SK-N-SH (cell line): ENCODE data around the gene ABHD1. TPM values are rescaled to one million over a fixed set of nuclear protein-coding genes. Genes with fewer than 3 reads are reported as not detected.

Experiments used
- CTCF ChIA-PET: fragments of 300-600, 350-600 bp; formaldehyde crosslinking; extraction: SDS; loops from one replicate; lab custom pipeline; 2021; lab: Yijun Ruan, JAX
- POLR2A ChIA-PET: fragments of 350-600 bp; sonication (Branson Sonifier 250); formaldehyde crosslinking; extraction: SDS; loops from one replicate; lab custom pipeline; 2020; ENCODE audit warnings: antibody characterized with exemption, inconsistent platforms; lab: Yijun Ruan, JAX
- DNase-seq: peaks from one replicate; pipeline ENCODE4 v3.0.0; 2012
- H2AFZ ChIP-seq: fragments of 200-600 bp; sonication (generic); 2 replicates; pipeline ENCODE4 v1.8.1; 2016; ENCODE audit warnings: antibody characterized with exemption, mild to moderate bottlenecking, low read depth
- H3F3A ChIP-seq: fragments of 200-600 bp; sonication (generic); replicated peaks from 2 replicates; pipeline ENCODE3; 2016; ENCODE audit warnings: antibody characterized with exemption, mild to moderate bottlenecking; ENCODE audit not compliant: insufficient read depth
- H3K27ac ChIP-seq, 2 experiments: fragments of 200-500 bp in 1 of 2; fragments of 200-600 bp in 1 of 2; sonication (Bioruptor generic) in 1 of 2; sonication (generic), shearing (Covaris generic) in 1 of 2; 2 replicates each; pipeline versions ENCODE4 v1.5.1 to v1.6.1; 2014 to 2016; ENCODE audit warnings: low read depth in 2 of 2, inconsistent platforms in 1 of 2, low read length in 1 of 2, mild to moderate bottlenecking in 1 of 2, mixed read lengths in 1 of 2
- H3K27me3 ChIP-seq: fragments of 200-600 bp; sonication (generic), shearing (Covaris generic); 2 replicates; pipeline ENCODE4 v1.6.1; 2016; ENCODE audit warnings: mixed run types; ENCODE audit not compliant: insufficient read depth
- H3K36me3 ChIP-seq, 2 experiments: fragments of 200-500 bp in 1 of 2; fragments of 200-600 bp in 1 of 2; sonication (Bioruptor generic) in 1 of 2; sonication (generic) in 1 of 2; replicated peaks in 1 of 2; 2 replicates each; pipeline versions ENCODE3 to v1.5.1; 2014 to 2016; ENCODE audit warnings: low read length in 1 of 2, mild to moderate bottlenecking in 1 of 2; ENCODE audit not compliant: insufficient read depth in 2 of 2, control insufficient read depth in 1 of 2
- H3K4me1 ChIP-seq, 2 experiments: fragments of 200-500 bp in 1 of 2; fragments of 200-600 bp in 1 of 2; sonication (Bioruptor generic) in 1 of 2; sonication (generic), shearing (Covaris generic) in 1 of 2; 2 replicates each; pipeline versions ENCODE4 v1.5.1 to v1.6.1; 2014 to 2016; ENCODE audit warnings: low read depth in 1 of 2, low read length in 1 of 2, mixed run types in 1 of 2; ENCODE audit not compliant: insufficient read depth in 2 of 2, control insufficient read depth in 1 of 2
- H3K4me2 ChIP-seq: fragments of 200-600 bp; sonication (generic), shearing (Covaris generic); 2 replicates; pipeline ENCODE4 v1.6.1; 2017; ENCODE audit warnings: mixed run types
- H3K4me3 ChIP-seq, 2 experiments: fragments of 200-500 bp in 1 of 2; fragments of 200-600 bp in 1 of 2; sonication (Bioruptor generic) in 1 of 2; sonication (generic), shearing (Covaris generic) in 1 of 2; 2 replicates each; pipeline versions ENCODE4 v1.5.1 to v1.8.1; 2014 to 2016; ENCODE audit warnings: low read depth in 2 of 2, inconsistent platforms in 1 of 2, low read length in 1 of 2, mild to moderate bottlenecking in 1 of 2, mixed read lengths in 1 of 2, moderate library complexity in 1 of 2
- H3K79me2 ChIP-seq: fragments of 200-600 bp; sonication (generic); 2 replicates; pipeline ENCODE4 v1.8.1; 2017; ENCODE audit warnings: mild to moderate bottlenecking; ENCODE audit not compliant: insufficient read depth
- H3K9ac ChIP-seq: fragments of 200-600 bp; sonication (generic); 2 replicates; pipeline ENCODE4 v1.6.1; 2017; ENCODE audit warnings: mixed run types
- H3K9me2 ChIP-seq: fragments of 200-600 bp; sonication (generic); 2 replicates; pipeline ENCODE4 v1.6.1; 2017; ENCODE audit warnings: mixed run types
- H3K9me3 ChIP-seq: fragments of 200-600 bp; sonication (generic); 2 replicates; pipeline ENCODE4 v1.6.1; 2017; ENCODE audit warnings: mixed run types, mild to moderate bottlenecking, moderate library complexity
- H4K20me1 ChIP-seq: fragments of 200-600 bp; sonication (generic); 2 replicates; pipeline ENCODE4 v1.6.1; 2017; ENCODE audit warnings: mild to moderate bottlenecking, mixed run types; ENCODE audit not compliant: insufficient read depth
- ELF1 ChIP-seq: IDR thresholded peaks from 2 replicates; pipeline ENCODE4 v1.4.0; 2012
- EZH2phosphoT487 ChIP-seq: fragments of 200-600 bp; sonication (generic); IDR thresholded peaks from 2 replicates; pipeline ENCODE4 v1.6.1; 2017; ENCODE audit warnings: low read depth, mixed run types, mild to moderate bottlenecking, antibody characterized with exemption, moderate library complexity, borderline replicate concordance
- FOSL2 ChIP-seq: IDR thresholded peaks from 2 replicates; pipeline ENCODE4 v1.4.0; 2012; ENCODE audit warnings: low read depth, mild to moderate bottlenecking, moderate library complexity, borderline replicate concordance
- FOXJ3 ChIP-seq: sonication (generic); formaldehyde crosslinking; IDR thresholded peaks from 2 replicates; pipeline ENCODE4 v1.5.1; 2020; ENCODE audit warnings: mild to moderate bottlenecking, missing genetic modification reagents
- JUND ChIP-seq: IDR thresholded peaks from 2 replicates; pipeline ENCODE4 v1.4.0; 2012
- POLR2AphosphoS5 ChIP-seq: IDR thresholded peaks from 2 replicates; pipeline ENCODE4 v1.6.1; 2012; ENCODE audit warnings: low read depth, low read length
- RAD21 ChIP-seq: IDR thresholded peaks from 2 replicates; pipeline ENCODE4 v1.6.1; 2012; ENCODE audit warnings: mild to moderate bottlenecking, low read length
- REST ChIP-seq: IDR thresholded peaks from 2 replicates; pipeline ENCODE4 v1.6.1; 2012; ENCODE audit warnings: mild to moderate bottlenecking, low read depth, low read length, moderate library complexity
- RFX5 ChIP-seq: IDR thresholded peaks from 2 replicates; pipeline ENCODE4 v1.6.1; 2012; ENCODE audit warnings: mild to moderate bottlenecking, improper control_type of control experiment, low read length
- SMC3 ChIP-seq: IDR thresholded peaks from 2 replicates; pipeline ENCODE4 v1.6.1; 2012; ENCODE audit warnings: low read depth, low read length, improper control_type of control experiment
- TAF1 ChIP-seq: IDR thresholded peaks from 2 replicates; pipeline ENCODE4 v1.6.1; 2012; ENCODE audit warnings: low read depth, mild to moderate bottlenecking, low read length, moderate library complexity, borderline replicate concordance
- TCF12 ChIP-seq: IDR thresholded peaks from 2 replicates; pipeline ENCODE4 v1.4.0; 2012
- USF2 ChIP-seq: fragments of 150-350 bp; IDR thresholded peaks from 2 replicates; pipeline ENCODE4 v1.6.1; 2017; ENCODE audit warnings: antibody characterized with exemption, low read length, low read depth, borderline replicate concordance
- WGBS: methylation state at CpG from one replicate; pipeline ENCODE4 v1.1.6; 2017; ENCODE audit warnings: low lambda C conversion rate; 5-methylcytosine and 5-hydroxymethylcytosine counted together
- polyA plus RNA-seq, 3 experiments: library from polyadenylated mRNA; depleted of rRNA; stranded (reverse); fragments of >200 nt; gene quantifications; 2 replicates each; pipeline ENCODE4 v1.2.3, GENCODE V29; 2012
- TF ChIP-seq, protein P1 (sequence below): fragments of 150-350 bp; IDR thresholded peaks from 2 replicates; pipeline ENCODE4 v1.6.1; 2016; ENCODE audit warnings: mild to moderate bottlenecking, low read depth, low read length

ABHD1 gene
- polyA plus RNA-seq, 1 of the 3 experiments (the other 2 are of a cell fraction), result 3.3 TPM

DNA sequence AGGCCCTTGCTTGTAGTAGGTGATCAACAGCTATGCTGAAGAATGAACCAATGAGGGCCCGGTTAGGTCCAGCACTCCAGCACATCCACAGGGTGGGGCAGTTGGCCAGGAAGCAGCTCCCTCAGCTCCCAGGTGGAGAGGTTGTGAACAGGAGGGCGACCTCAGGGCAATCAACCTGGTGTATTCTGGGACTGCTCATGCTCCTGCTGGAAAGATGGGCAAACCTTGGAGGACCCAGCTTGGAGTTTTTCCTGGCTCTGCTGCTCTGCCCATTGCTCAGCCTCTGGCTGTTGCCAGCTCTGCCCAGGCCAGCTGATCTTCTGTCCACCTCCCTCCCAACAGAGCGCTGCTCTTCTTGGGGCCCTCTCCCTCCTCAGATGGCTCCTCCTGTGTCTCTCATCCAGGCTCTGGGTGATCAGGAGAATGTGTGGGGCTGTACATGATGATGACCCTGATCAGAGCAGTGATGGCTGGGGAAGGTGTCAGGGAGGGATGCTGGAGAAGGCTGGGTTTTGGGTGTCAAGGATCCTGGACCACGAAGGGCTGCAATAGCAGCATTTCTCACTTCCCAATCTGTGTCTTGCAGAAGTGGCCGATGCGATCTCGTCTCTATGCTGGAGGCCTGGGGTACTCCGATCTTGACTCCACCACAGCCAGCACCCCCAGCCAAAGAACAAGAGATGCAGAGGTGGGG, 28.6 kb downstream of the ABHD1 start:
- no peaks in the 10 kb centered on the region for H4K20me1 ChIP-seq
- H3K4me1 ChIP-seq, result no peaks in the 10 kb centered on the region
- no peaks in the 10 kb centered on the region for H3K9me2 ChIP-seq
- 81% methylated on average over 8 of the region's 8 CpGs for WGBS
- no peak overlapping the region for H2AFZ ChIP-seq
- no peaks in the 10 kb centered on the region for H3F3A ChIP-seq
- CTCF ChIA-PET, result interaction anchor here (1.0 to 7.4 kb wide), 7 partner anchors 19 to 191 kb away, joined by 3 to 56 read pairs (median 4); no protein-coding TSS in a partner anchor
- no peak overlapping the region for H3K9ac ChIP-seq
- H3K27me3 ChIP-seq, result peaks cover 4% of the 10 kb centered on the region; the same call in 1 of the 2 replicates
- TF ChIP-seq SMC3, result no peak
- TF ChIP-seq, protein P1, sequence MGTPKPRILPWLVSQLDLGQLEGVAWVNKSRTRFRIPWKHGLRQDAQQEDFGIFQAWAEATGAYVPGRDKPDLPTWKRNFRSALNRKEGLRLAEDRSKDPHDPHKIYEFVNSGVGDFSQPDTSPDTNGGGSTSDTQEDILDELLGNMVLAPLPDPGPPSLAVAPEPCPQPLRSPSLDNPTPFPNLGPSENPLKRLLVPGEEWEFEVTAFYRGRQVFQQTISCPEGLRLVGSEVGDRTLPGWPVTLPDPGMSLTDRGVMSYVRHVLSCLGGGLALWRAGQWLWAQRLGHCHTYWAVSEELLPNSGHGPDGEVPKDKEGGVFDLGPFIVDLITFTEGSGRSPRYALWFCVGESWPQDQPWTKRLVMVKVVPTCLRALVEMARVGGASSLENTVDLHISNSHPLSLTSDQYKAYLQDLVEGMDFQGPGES, result no peak
- no peak for TF ChIP-seq FOXJ3 (CRISPR knock-in tag)
- TF ChIP-seq JUND, result no peak
- TF ChIP-seq EZH2phosphoT487, result no peak
- no peak for TF ChIP-seq RFX5
- TF ChIP-seq REST, result no peak
- no peak for TF ChIP-seq ELF1
- TF ChIP-seq POLR2AphosphoS5, result no peak
- TF ChIP-seq TCF12, result no peak
- POLR2A ChIA-PET, result interaction anchor here (0.6 kb wide), 1 partner anchor 50 kb away, joined by 3 read pairs; no protein-coding TSS in a partner anchor
- no peaks in the 10 kb centered on the region for H3K9me3 ChIP-seq
- no peak overlapping the region for H3K27ac ChIP-seq
- H3K4me3 ChIP-seq, result no peak overlapping the region
- H3K36me3 ChIP-seq, result no peaks in the 10 kb centered on the region
- no peak for DNase-seq
- no peak overlapping the region for H3K4me2 ChIP-seq
- H3K79me2 ChIP-seq, result no peaks in the 10 kb centered on the region

- Histone ChIP-seq H4K20me1 (no peaks in the 10 kb centered on the region), H3K9me2 (no peaks in the 10 kb centered on the region), H3F3A (no peaks in the 10 kb centered on the region), H2AFZ (no peak overlapping the region), H3K79me2 (no peaks in the 10 kb centered on the region), H3K4me3 (no peak overlapping the region), H3K27ac (no peak overlapping the region), H3K27me3 (peaks cover 4% of the 10 kb centered on the region; the same call in 1 of the 2 replicates), H3K36me3 (no peaks in the 10 kb centered on the region), H3K4me1 (no peaks in the 10 kb centered on the region), H3K9me3 (no peaks in the 10 kb centered on the region), H3K9ac (no peak overlapping the region), H3K4me2 (no peak overlapping the region)
- ChIA-PET CTCF (interaction anchor here (1.1 to 7.4 kb wide), 5 partner anchors 18 to 127 kb away, joined by 3 to 56 read pairs (median 4); no protein-coding TSS in a partner anchor), POLR2A (no interaction called here)
- DNase-seq, result no peak
- no peak for TF ChIP-seq TAF1
- no peak for TF ChIP-seq RAD21
- no peak for TF ChIP-seq USF2
- peak; percentile 8; the same call in 1 of the 2 replicates for TF ChIP-seq FOSL2
- TF ChIP-seq, protein P1, result no peak
- WGBS, result 41% methylated on average over 2 of the region's 2 CpGs
Observed at GRCh38 chr2:27152796-27153464, 29.3 kb downstream of the ABHD1 start.
